ENCODE data around the gene TFF3.
A peak's percentile ranks its signal among the peaks of the same experiment; 100 is the strongest.

Gene TFF3

GRCh38 chr21:42310411-42311001, 4.7 kb downstream of the TFF3 start:
- no peak overlapping the region for H3K4me3 ChIP-seq (ENCODE audit: low read depth, low read length)
- no peak for TF ChIP-seq CTCF (conservative IDR thresholded peaks at IDR 0.05; ENCODE audit: low read depth, low read length)
- DNase-seq (ENCODE audit: low read depth): no peak

- TF ChIP-seq CTCF (conservative IDR thresholded peaks at IDR 0.05; ENCODE audit: low read depth, low read length): peak; percentile 81
- peak; percentile 34 for DNase-seq (ENCODE audit: low read depth)
- H3K4me3 ChIP-seq (ENCODE audit: low read depth, low read length): no peak overlapping the region
Measured at GRCh38 chr21:42309753-42310213, 5.4 kb downstream of the TFF3 start.

- no peak for DNase-seq (ENCODE audit: low read depth)
- TF ChIP-seq CTCF (conservative IDR thresholded peaks at IDR 0.05; ENCODE audit: low read depth, low read length): no peak
- H3K4me3 ChIP-seq (ENCODE audit: low read depth, low read length): no peak overlapping the region
Measured at GRCh38 chr21:42308914-42309752, 6.1 kb downstream of the TFF3 start.

- H3K4me3 ChIP-seq (ENCODE audit: low read depth, low read length): no peak overlapping the region
- DNase-seq (ENCODE audit: low read depth): no peak
- no peak for TF ChIP-seq CTCF (conservative IDR thresholded peaks at IDR 0.05; ENCODE audit: low read depth, low read length)
Measured at GRCh38 chr21:42308161-42308913, 6.9 kb downstream of the TFF3 start.

- no peak for TF ChIP-seq CTCF (conservative IDR thresholded peaks at IDR 0.05; ENCODE audit: low read depth, low read length)
- DNase-seq (ENCODE audit: low read depth): no peak
- no peak overlapping the region for H3K4me3 ChIP-seq (ENCODE audit: low read depth, low read length)
Measured at GRCh38 chr21:42307106-42307505, 8.1 kb downstream of the TFF3 start.

GRCh38 chr21:42306366-42307035, 8.7 kb downstream of the TFF3 start:
- no peak overlapping the region for H3K4me3 ChIP-seq (ENCODE audit: low read depth, low read length)
- no peak for TF ChIP-seq CTCF (conservative IDR thresholded peaks at IDR 0.05; ENCODE audit: low read depth, low read length)
- DNase-seq (ENCODE audit: low read depth): no peak
